Peyer's patch (tissue), 4 donors: ENCODE results near the gene PPM1M.

Source experiments
- CTCF ChIP-seq, 6 experiments: fragments of 450-650 bp in 4 of 6; fragments of 200-600 bp in 2 of 6; sonication (generic) in 1 of 6; IDR thresholded peaks; one replicate each; pipeline ENCODE4 v1.5.1; 2017 to 2019; ENCODE audit warnings: antibody characterized with exemption in 6 of 6, mild to moderate bottlenecking in 3 of 6, moderate library complexity in 1 of 6
- POLR2A ChIP-seq, 2 donors: fragments of 450-650 bp; IDR thresholded peaks; one replicate each; pipeline ENCODE4 v1.5.1; 2017; ENCODE audit warnings: antibody characterized with exemption in 2 of 2, mild to moderate bottlenecking in 2 of 2, moderate library complexity in 2 of 2

- TF ChIP-seq POLR2A (IDR thresholded peaks at IDR 0.05) (no peak), CTCF (IDR thresholded peaks at IDR 0.05) (no peak)
Observed at GRCh38 chr3:52210037-52210436, 35.5 kb upstream of the PPM1M start.
